ENCODE data around the gene MED22. TPM values are rescaled to one million over a fixed set of nuclear protein-coding genes. Genes with fewer than 3 reads are reported as not detected.

MED22 gene
- total and polyA plus RNA-seq, 2 experiments from 2014 or later, result 20.9 to 85.7 TPM

DNA sequence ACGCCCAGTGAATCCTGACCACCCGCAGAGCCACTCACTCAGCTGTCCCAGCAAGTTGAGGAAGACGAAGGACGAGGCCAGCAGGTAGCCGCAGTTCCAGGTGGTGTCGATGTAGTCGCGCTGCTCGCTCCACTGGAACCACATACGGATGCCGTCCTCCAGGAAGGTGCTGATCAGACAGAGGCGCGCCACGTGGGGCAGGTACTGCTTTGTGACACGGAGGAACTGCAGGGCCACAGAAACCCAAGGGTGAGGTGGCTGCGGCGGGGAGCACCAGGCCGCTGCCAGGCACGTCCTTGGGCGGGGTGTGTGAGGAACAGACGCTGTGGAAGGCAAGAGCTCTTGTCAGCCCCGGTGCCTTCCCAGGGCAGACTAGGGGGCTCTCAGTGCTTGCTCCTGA, 19.3 kb upstream of the MED22 start:
- Mint-ChIP-seq H3K4me1 (peaks cover 8% of the 10 kb centered on the region; the same call in 2 of the 3 replicates), H3K27me3 (ENCODE audit: insufficient read depth, low read depth, poor library complexity) (peaks cover 8% of the 10 kb centered on the region), H3K27ac (no peak overlapping the region), H3K4me3 (no peak overlapping the region), H3K36me3 (ENCODE audit: low read depth) (peaks cover 68% of the 10 kb centered on the region), H3K9me3 (no peaks in the 10 kb centered on the region)
- H2AFZ ChIP-seq, result no peak overlapping the region
- no peak overlapping the region for H3K4me2 ChIP-seq
- no peak overlapping the region for H3K27ac ChIP-seq (ENCODE audit: low read depth)
- H4K20me1 ChIP-seq (replicated peaks; ENCODE audit: insufficient read depth), result peaks cover 68% of the 10 kb centered on the region
- H3K4me1 ChIP-seq (ENCODE audit: insufficient read depth), result no peaks in the 10 kb centered on the region
- H3F3A ChIP-seq (replicated peaks; ENCODE audit: low read depth), result peaks cover 10% of the 10 kb centered on the region; the same call in 1 of the 2 replicates
- H3K79me2 ChIP-seq (replicated peaks; ENCODE audit: insufficient read depth), result peaks cover 66% of the 10 kb centered on the region
- no peaks in the 10 kb centered on the region for H3K9me2 ChIP-seq (ENCODE audit: insufficient read depth)
- no peak for DNase-seq (ENCODE audit: low spot score)
- TF ChIP-seq JUNB (IDR thresholded peaks at IDR 0.05; ENCODE audit: unreplicated experiment) (no peak), ZNF331 (CRISPR knock-in tag; IDR thresholded peaks at IDR 0.05; ENCODE audit: low read depth) (no peak), POLR2AphosphoS5 (IDR thresholded peaks at IDR 0.05; ENCODE audit: low read depth) (no peak), STAT1 (IDR thresholded peaks at IDR 0.05; ENCODE audit: unreplicated experiment) (no peak), ZNF114 (CRISPR knock-in tag; IDR thresholded peaks at IDR 0.05) (no peak)
- TF ChIP-seq, protein P1, sequence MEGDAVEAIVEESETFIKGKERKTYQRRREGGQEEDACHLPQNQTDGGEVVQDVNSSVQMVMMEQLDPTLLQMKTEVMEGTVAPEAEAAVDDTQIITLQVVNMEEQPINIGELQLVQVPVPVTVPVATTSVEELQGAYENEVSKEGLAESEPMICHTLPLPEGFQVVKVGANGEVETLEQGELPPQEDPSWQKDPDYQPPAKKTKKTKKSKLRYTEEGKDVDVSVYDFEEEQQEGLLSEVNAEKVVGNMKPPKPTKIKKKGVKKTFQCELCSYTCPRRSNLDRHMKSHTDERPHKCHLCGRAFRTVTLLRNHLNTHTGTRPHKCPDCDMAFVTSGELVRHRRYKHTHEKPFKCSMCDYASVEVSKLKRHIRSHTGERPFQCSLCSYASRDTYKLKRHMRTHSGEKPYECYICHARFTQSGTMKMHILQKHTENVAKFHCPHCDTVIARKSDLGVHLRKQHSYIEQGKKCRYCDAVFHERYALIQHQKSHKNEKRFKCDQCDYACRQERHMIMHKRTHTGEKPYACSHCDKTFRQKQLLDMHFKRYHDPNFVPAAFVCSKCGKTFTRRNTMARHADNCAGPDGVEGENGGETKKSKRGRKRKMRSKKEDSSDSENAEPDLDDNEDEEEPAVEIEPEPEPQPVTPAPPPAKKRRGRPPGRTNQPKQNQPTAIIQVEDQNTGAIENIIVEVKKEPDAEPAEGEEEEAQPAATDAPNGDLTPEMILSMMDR (conservative IDR thresholded peaks at IDR 0.05; ENCODE audit: low read depth in 2 of 2), result no peak
- no peak overlapping the region for H3K4me3 ChIP-seq
- no peaks in the 10 kb centered on the region for H3K27me3 ChIP-seq (ENCODE audit: insufficient read depth)
- H3K36me3 ChIP-seq (ENCODE audit: insufficient read depth), result peaks cover 23% of the 10 kb centered on the region
- ATAC-seq, result no peak

DNA sequence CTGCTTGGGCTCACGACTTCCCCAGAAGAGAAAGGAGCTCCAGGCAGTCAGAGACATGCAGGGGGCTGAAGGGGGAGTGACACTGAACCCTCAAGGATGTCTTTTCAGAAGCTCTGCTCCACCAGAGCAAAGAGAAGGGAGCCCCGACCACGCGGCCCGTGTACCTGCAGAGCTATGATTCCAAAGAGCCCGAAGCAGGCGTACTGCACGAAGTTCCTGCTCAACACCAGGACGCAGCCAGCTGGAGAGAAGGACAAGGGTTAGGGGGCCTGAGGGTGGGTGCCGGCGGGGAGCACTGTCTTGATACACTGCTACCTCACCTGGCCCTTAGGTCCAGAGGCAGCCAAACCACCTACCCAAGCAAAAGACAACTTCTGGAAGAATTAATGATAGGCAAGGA, 18.5 kb upstream of the MED22 start:
- Mint-ChIP-seq H3K27me3 (ENCODE audit: insufficient read depth, low read depth, poor library complexity) (peaks cover 8% of the 10 kb centered on the region), H3K4me1 (peaks cover 6% of the 10 kb centered on the region; the same call in 2 of the 3 replicates), H3K9me3 (no peaks in the 10 kb centered on the region), H3K4me3 (no peak overlapping the region), H3K36me3 (ENCODE audit: low read depth) (peaks cover 73% of the 10 kb centered on the region), H3K27ac (no peak overlapping the region)
- Histone ChIP-seq H3K27ac (ENCODE audit: low read depth) (no peak overlapping the region), H3K4me1 (ENCODE audit: insufficient read depth) (no peaks in the 10 kb centered on the region), H3F3A (replicated peaks; ENCODE audit: low read depth) (peaks cover 10% of the 10 kb centered on the region; the same call in 1 of the 2 replicates), H4K20me1 (replicated peaks; ENCODE audit: insufficient read depth) (peaks cover 60% of the 10 kb centered on the region), H3K27me3 (ENCODE audit: insufficient read depth) (no peaks in the 10 kb centered on the region), H3K79me2 (replicated peaks; ENCODE audit: insufficient read depth) (peaks cover 58% of the 10 kb centered on the region), H3K4me3 (no peak overlapping the region), H3K36me3 (ENCODE audit: insufficient read depth) (peaks cover 27% of the 10 kb centered on the region), H3K4me2 (no peak overlapping the region), H3K9me2 (ENCODE audit: insufficient read depth) (no peaks in the 10 kb centered on the region), H2AFZ (no peak overlapping the region)
- no peak for DNase-seq (ENCODE audit: low spot score)
- ATAC-seq, result no peak
- TF ChIP-seq CREB1 (CRISPR knock-in tag; IDR thresholded peaks at IDR 0.05; ENCODE audit: low read depth) (no peak), ZNF331 (CRISPR knock-in tag; IDR thresholded peaks at IDR 0.05; ENCODE audit: low read depth) (no peak), EZH2phosphoT487 (IDR thresholded peaks at IDR 0.05; ENCODE audit: unreplicated experiment) (no peak), NANOG (IDR thresholded peaks at IDR 0.05; ENCODE audit: borderline replicate concordance) (no peak), JUNB (IDR thresholded peaks at IDR 0.05; ENCODE audit: unreplicated experiment) (no peak), POLR2AphosphoS5 (IDR thresholded peaks at IDR 0.05; ENCODE audit: low read depth) (no peak)
- TF ChIP-seq, protein P1 (conservative IDR thresholded peaks at IDR 0.05; ENCODE audit: low read depth in 2 of 2), result no peak
- TF ChIP-seq, protein P2, sequence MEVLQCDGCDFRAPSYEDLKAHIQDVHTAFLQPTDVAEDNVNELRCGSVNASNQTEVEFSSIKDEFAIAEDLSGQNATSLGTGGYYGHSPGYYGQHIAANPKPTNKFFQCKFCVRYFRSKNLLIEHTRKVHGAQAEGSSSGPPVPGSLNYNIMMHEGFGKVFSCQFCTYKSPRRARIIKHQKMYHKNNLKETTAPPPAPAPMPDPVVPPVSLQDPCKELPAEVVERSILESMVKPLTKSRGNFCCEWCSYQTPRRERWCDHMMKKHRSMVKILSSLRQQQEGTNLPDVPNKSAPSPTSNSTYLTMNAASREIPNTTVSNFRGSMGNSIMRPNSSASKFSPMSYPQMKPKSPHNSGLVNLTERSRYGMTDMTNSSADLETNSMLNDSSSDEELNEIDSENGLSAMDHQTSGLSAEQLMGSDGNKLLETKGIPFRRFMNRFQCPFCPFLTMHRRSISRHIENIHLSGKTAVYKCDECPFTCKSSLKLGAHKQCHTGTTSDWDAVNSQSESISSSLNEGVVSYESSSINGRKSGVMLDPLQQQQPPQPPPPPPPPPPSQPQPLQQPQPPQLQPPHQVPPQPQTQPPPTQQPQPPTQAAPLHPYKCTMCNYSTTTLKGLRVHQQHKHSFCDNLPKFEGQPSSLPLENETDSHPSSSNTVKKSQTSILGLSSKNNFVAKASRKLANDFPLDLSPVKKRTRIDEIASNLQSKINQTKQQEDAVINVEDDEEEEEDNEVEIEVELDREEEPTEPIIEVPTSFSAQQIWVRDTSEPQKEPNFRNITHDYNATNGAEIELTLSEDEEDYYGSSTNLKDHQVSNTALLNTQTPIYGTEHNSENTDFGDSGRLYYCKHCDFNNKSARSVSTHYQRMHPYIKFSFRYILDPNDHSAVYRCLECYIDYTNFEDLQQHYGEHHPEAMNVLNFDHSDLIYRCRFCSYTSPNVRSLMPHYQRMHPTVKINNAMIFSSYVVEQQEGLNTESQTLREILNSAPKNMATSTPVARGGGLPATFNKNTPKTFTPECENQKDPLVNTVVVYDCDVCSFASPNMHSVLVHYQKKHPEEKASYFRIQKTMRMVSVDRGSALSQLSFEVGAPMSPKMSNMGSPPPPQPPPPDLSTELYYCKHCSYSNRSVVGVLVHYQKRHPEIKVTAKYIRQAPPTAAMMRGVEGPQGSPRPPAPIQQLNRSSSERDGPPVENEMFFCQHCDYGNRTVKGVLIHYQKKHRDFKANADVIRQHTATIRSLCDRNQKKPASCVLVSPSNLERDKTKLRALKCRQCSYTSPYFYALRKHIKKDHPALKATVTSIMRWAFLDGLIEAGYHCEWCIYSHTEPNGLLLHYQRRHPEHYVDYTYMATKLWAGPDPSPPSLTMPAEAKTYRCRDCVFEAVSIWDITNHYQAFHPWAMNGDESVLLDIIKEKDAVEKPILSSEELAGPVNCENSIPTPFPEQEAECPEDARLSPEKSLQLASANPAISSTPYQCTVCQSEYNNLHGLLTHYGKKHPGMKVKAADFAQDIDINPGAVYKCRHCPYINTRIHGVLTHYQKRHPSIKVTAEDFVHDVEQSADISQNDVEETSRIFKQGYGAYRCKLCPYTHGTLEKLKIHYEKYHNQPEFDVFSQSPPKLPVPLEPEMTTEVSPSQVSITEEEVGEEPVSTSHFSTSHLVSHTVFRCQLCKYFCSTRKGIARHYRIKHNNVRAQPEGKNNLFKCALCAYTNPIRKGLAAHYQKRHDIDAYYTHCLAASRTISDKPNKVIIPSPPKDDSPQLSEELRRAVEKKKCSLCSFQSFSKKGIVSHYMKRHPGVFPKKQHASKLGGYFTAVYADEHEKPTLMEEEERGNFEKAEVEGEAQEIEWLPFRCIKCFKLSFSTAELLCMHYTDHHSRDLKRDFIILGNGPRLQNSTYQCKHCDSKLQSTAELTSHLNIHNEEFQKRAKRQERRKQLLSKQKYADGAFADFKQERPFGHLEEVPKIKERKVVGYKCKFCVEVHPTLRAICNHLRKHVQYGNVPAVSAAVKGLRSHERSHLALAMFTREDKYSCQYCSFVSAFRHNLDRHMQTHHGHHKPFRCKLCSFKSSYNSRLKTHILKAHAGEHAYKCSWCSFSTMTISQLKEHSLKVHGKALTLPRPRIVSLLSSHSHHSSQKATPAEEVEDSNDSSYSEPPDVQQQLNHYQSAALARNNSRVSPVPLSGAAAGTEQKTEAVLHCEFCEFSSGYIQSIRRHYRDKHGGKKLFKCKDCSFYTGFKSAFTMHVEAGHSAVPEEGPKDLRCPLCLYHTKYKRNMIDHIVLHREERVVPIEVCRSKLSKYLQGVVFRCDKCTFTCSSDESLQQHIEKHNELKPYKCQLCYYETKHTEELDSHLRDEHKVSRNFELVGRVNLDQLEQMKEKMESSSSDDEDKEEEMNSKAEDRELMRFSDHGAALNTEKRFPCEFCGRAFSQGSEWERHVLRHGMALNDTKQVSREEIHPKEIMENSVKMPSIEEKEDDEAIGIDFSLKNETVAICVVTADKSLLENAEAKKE (CRISPR knock-in tag; IDR thresholded peaks at IDR 0.05), result no peak
